T-helper 1 cell (primary cell): Measurements from ENCODE around the gene PHC3.

Source experiments
- DNase-seq, 5 donors: peaks; one replicate each; pipeline ENCODE4 v3.0.0-alpha.2; 2012 to 2020

PHC3 gene

DNA sequence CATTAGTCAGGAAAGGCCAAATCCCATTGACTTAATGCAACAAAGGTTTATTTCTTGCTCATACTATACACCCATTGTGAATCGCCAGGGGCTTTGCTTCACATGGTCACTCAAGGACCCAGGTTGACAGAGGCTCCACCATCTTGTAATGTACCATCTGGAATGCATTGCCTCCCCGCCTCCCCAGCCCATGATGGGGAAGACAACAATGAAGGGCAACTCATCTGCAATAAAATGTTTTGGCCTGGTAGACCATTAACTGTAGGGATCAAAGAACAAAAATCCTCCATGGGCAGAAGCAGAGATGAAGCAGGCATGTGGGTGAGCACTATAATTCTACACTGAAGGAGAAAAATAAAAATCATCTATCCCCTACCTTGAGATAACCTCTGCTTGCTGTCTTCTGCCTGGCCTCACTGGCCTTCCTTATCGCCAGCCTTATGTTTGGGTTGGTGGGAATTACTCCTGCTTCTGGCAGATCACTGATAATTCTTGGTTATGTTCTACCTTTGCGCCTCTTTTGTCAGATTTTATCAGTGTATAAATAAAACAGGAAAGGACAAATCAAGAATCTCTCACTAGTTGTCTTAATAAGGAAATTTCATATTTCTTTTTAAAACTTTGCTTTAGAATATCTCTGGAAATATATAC, 106.0 kb downstream of the PHC3 start:
- no peak for DNase-seq

DNA sequence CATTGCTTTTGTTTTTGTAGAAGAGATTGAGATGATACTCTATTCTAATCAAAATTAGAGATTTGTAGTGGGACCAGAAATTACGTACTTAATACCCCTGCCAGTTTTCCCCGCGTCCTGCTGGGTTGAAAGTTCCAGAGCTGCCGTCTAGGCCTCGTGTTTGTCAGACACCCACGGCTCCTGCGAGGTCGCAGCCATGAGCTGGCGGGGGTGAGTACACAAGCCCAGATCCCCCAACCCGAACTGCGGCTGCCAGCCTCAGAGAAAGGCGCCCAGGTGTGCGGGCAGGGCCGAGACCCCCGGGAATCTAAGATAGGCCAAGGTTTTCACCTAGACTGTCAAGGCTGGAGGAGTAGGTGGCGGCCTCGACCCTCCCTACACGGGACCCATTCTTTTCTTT, 117.4 kb downstream of the PHC3 start:
- DNase-seq, result no peak

DNA sequence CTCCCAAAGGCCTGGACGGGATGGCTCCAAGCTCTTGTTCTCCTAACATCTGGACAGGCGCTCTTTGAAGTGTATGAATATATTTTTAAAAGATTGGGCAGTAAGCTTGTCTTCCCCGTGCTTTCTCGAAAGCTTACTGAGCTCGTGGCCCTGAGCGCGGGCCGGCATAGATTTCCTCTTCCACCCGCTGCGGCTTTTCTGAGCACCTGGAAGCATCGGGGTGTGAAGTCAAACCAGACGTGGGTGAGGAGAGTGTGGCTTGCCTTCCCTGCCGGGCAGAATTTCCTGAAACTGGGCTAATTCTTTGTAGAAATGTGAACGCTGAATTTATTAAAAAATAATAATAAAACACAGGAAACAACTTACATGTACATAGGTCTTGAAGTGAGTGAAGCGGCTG, 117.8 kb downstream of the PHC3 start:
- no peak for DNase-seq

DNA sequence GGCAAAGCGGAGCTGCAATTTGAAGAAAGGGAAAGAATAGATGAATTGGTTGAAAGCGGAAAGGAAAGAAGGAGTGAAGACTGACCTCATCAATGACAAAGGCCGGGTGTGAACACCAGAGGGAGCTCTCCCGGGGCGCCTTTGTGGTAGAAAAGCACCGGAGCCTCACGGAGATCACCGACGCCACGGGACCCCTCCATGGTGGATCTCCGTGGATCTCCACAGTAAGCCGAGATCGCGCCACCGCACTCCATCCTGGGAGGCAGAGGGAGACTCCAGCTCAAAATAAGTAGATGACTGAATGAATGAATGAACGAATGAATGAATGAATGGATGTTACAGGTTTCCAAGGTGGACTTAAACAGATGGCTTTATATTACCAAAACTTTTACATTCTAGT, 118.8 kb downstream of the PHC3 start:
- no peak for DNase-seq

DNA sequence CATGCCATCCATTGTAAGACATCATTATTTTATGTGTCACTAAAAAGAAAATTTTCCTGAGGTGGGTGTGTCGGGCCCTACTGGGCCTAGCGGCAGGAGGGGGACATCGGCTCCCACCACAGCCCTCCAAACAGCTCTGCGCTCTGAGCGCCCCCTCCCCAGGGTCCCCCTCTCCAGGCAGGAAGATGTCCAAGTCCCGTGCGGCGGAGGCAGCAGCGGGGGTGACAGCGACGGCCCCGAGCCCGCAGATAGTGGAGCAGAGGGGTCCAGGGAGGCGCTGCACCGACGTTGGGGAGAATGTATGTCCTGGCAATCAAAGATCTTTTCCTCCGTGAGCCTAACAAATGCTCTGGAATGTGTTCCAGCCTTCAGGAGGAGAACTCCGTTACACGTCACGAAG, 119.5 kb downstream of the PHC3 start:
- no peak for DNase-seq

DNA sequence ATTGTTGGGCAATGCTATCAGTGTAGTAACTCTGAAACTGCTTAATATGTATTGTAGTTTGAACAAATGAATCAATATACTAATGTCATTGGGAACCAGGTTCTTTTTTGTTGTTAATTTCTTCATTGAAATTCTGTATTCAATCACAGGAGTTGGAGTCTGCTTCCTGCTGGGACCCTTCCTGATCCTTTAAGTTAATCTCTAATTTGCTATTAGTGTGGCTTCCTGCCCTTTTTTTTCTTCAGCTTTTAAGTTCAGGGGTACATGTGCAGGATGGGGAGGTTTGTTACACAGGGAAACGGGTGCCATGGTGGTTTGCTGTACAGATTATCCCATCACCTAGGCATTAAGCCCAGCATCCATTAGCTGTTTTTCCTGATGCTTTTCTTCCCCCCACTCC, 122.1 kb downstream of the PHC3 start:
- no peak for DNase-seq

DNA sequence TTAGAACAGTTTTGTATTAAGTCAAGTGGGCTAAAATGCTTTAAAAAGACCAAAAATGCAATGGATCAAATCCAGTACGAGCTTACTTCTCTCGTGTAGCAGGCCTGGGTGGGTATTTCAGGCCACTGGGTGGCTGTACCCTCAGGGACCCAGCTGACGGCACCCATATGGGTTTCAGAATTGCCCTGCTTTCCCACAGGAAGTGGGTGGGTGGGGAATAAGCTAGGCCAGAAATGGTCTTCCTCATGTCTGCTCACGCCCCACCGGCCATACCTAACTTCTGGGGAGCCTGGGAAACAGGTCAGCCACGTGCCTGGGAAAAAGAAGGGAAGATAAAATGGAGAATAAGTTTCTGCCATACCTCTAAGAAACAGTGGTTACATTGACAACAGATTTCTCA, 123.4 kb downstream of the PHC3 start:
- no peak for DNase-seq

DNA sequence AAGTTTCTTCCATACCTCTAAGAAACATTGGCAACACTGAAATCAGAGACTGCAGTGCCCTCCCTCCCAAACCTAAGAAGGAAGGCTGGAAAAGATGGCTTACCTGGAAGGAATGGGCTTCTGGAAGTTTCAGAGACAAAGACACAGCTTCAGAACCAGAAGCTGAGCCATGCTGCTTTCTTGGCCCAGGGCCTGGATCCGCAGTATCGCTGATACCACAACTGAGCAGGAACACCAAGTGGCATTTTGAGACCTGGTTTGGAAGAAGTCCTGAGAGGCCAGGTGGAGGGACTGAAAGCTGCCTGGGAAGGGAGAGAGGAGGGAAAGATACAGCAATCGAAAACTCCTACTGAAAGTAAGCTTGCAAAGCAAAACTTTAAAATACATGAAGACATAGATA, 124.0 kb downstream of the PHC3 start:
- peak in 1 of 5 donors; percentile 28 for DNase-seq

DNA sequence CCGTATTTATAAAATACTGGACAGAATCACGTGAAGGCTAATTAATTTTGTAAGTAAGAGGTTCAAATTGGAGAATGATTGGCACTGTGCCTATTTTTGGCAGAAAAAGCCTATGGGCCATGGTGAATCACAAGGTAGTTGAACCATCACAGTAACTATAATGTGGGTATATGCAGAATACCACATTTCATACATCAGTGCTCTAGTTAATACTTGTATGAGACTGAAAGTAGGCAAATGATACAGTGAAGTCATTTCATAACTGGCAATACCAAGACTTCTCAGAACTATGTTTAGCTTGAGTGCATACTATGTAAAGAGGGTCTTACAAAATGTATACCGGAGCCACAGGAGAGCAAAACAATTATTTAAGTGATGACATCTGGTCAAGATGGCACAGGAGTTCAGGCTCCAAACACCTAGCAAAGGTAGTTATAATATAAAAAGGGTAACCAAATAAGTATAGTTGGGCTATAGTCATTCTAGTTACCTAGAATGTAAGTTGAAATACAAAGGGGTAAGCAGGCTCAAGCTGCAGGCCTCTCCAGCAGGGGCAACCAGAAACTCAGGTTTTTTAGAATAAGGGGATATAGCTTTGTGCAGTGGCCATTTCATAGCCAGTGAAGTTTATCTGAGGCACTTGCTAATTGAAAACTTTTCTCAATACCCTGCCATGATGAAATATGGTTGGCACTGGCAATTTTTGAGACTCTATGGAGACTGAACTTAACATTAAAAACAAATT, 124.7 kb downstream of the PHC3 start:
- DNase-seq, result peak in 1 of 5 donors; percentile 82

DNA sequence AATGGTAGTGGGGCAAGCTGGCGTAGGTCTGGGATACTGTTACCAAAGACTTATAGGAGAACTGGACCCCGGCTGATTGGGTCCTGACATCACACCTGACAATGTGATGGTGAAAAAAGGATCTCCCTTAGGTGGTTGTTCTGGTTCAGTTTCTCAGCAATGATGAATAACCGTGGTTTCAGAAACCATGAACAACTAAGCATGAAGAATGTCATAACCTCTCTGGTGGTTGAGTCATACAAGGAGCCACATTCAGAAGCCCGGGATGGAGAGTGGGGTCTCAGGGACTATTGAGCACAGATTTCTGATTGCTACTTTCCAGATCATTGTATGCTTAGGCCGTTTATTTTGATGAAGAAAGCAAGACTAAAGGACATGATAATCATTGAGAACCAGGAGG, 126.3 kb downstream of the PHC3 start:
- peak in 1 of 5 donors; percentile 75 for DNase-seq

DNA sequence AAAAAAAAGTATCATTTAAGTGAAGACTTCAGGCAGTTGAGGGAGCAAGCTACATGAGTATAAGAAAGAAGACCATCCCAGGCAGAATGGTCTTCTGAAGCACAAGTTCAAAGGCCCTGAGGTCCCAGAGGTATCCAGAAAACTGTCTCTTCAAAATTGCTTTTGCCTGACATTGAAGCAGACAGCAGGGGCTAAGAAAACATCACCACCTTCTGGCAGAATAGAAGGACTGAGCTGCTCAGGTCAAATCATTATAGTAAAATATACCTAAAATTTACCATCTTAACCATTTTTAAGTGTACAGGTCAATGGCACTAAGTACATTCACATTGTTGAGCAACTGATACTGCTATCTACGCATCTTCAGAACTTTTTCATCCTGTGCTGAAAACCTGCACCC, 127.3 kb downstream of the PHC3 start:
- peak in 1 of 5 donors; percentile 48 for DNase-seq

DNA sequence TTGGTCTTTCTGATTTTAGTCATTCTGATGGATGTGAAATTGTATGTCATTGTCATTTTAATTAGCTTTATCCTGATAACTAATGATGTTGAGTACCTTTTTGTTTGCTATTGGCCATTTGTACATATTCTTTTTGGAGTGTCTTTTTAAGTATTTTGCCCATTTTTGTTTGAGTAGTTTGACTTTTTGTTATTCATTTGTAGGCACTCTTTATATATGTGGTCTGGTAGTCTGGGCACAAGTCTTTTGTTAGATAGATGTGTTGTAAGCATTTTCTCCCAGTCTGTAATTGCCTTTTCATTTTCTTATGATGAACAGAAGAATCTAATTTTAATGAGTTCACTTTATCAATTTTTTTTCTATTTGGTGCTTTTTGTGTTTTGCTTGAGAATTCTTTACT, 129.1 kb downstream of the PHC3 start:
- no peak for DNase-seq

DNA sequence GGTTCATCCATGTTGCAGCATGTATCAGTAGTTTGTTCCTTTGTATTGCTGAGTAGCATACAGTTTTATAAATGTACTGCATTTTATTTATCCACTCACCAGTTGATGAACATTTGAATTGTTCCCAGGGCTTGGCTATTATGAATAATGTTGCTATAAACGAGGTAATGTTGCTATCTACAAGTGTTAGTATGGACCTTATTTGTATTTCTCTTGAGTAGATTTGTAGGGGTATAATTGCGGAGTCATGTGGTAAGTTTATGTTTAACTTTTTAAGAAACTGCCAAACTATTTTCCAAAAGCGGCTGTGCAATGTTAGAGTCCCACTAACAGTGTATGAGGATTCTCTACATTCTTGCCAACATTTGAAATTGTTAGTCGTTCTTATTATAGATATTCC, 130.8 kb downstream of the PHC3 start:
- no peak for DNase-seq

DNA sequence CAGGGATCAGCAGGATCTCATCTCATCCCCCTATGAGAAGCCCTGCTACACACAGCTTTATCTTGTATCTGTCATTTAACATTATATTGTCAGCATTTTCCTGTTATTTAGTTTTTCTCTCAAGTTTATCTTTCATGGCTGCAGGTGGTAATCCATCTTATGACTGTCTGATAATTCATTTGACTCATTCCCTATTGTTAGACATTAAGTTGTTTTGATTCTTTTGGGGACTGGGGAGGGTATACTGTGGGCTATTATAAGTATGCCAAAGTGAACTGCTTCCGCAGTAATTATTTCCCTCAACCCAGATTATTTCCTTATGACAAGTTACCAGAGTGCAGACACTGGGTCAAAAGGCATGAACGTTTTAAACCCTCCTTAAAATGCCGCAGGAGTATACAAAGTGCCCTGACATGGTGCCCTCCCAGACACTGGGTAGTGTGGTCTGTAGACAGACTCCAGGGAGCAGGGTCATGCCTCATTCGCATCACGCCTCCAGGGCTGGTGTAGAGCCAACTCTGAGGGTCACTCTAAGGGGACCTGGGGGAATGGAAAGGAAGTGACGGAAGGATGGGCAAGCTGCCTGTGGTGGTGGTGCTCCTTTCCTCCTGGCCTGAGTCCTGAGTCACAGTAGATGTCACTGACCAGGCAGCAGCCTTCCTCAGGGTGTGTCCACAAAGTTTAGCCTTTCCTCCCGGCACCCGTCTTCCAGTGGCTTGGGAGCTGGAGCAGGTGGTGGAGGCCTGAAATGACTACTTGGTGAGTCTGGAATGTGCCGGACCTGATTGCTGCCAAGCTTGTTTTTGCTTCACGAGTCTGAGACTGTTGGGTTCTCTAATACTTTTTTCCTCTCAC, 132.2 kb downstream of the PHC3 start:
- DNase-seq, result no peak

DNA sequence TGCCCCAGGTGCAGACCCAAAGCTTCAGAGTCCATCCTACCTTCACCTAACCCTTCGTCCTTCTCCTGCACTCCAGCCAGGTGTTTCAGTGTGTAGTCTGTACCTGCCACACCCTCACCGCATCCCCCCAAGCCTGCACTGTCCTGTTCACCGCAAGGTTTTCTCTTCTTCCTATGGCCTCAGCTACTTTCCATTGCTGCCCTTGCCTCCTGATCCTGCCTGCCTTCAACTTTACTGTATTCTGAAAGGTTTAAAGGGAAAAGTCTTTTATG, 134.5 kb downstream of the PHC3 start:
- DNase-seq, result no peak

DNA sequence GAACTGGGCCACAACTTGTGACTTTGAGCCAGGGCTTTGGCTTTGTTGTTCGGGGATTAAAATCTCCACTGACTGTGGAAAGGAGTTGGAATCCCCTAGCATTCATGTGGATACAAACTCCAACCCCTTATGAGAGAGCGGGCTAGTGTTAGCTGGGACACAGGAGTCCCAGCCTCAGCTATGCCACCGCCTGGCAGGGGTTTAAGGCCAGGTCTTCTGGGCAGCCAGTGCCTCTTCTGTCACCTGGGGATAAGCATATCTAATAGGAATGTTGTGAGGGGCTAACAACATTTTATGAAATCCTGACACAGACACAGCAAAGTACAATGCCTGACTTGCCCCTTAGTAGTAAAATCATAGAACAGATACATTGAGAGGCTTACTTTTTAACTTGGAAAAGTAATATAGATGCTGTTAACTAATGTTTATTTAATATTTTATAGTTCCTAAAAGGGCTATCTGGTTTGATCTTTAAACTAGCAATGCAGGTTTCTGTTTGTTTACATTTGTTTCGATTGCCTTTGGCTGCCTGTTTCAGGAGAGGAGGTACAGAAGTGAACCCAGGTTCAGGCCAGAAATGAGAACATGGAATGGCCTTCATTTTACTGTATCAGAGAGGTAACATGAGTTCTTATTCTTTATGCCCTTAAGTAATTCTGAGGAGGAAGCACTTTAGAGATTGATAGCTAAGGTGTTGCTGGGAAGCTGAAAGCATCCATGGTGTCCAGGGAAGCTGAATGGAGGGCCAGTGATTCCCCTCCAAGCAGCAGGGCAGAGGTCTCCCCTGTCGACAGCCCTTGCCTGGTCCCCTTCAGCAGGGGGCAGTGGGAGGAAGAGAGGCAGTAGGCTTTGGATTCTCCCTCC, 135.0 kb downstream of the PHC3 start:
- DNase-seq, result no peak

DNA sequence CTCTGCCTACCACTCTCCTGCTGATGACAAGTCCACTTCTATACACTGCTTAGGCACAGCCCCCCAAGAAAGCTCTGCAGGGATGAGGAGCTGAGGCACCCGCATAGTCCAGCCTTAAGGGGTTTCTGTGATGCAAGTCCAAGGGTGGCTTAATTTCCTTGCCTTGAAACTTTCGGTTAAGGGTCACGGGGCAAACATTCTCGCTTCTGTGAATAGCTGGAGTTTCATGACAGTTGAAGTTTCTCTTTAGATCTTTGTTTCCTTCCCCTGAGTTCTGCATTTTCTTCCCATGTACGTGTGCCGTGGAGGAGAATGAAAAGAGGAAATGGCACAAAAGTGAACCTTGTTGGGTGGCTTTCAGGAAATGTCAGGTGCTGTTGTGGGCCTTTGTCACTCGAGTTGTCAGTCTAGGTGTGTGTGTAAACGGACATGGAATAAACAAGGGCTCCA, 136.7 kb downstream of the PHC3 start:
- DNase-seq, result no peak

DNA sequence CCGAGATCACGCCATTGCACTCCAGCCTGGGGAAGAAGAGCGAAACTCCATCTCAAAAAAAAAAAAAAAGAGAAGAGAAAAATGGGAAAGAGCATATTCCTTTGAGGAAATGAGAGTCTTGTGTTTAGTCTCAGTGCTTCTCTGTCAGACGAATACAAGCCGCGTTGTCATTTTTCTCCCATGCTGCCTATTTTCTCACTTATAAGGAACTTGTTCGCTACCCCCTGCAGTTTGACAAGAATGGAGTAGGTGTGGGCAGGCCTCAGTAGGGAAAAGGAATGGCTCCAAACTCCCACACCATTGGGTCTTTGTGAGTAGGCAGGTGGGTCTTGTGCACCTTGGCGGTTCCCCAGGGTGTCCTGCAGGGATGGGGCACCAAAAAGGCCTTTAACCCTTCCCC, 137.3 kb downstream of the PHC3 start:
- no peak for DNase-seq

DNA sequence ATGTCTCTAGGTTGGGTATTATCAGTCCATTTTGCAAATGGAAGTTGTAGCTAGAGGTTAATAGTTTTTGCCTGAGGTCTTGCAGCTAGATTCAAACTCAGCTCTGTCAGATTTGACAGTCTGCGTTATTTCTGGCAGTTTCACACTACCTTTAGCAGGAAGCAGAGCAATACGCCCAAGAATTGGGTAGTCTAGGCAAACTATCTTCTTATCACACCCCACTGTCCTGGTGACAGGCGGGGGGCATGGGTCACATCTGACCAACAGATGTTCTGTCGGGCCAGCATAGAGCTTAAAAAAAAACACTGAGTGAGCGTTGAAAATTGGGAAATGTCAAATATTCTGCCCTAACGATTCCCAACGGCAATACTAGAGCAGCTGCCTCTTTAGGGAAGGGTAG, 138.0 kb downstream of the PHC3 start:
- DNase-seq, result no peak

DNA sequence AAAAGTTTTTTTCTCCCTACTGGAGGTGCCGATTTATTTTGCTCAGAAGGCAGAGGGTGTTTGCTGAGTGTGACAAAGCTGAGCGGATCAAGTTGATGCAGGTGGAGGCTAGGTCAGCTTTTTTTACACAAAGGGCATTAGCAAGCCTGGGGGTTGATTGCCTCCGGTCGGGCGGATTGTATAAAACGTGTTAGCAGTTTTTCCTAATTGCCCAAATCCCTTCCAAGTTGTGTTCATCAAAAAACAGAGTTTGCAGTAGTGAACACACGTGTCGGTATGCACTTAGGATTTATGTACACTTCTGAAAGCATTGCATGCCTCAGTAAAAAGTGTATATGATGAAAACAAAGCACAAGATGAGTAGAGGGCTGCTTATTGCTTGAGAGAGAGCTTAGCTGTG, 141.1 kb downstream of the PHC3 start:
- no peak for DNase-seq

DNA sequence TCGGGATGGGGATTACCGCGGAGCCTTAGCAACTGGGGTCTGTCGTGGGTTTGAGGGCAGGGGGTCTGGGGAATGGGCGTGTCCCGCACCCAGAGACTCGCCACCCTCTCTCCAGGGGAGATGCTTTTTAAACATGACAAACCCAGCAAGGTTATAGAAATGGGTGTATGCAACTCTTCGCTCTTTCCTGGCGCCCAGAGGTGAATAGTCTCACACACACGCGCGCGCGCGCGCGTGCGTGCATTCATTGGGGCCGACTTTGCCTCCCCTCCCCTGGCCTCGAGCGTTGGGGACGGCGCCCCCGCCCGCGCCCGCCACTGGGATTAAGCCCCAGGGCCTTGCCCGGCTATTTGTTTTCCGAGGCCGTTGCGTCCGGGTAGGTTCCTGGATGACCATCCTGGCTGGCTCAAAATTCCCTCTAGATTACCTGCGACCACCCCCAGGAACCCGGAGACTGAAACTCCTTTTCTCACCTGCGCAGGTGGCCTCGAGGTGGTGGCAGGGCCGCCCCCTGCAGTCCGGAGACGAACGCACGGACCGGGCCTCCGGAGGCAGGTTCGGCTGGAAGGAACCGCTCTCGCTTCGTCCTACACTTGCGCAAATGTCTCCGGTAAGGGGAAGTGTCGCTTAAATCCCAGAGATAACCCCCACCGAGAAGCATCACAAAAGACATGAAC, 143.0 kb downstream of the PHC3 start:
- DNase-seq, result peak in 3 of 5 donors; percentile 8 to 28 (median 12)
